RPMI7951 (cell line): ENCODE results near the gene ZNF23. TPM values are rescaled to one million over a fixed set of nuclear protein-coding genes. Genes with fewer than 3 reads are reported as not detected.

Experiments used
- DNase-seq: peaks from one replicate; pipeline ENCODE4 v3.0.0-alpha.2; 2012; ENCODE audit warnings: low read depth
- total RNA-seq: library from RNA; depleted of rRNA; stranded (reverse); fragments of >200 nt; shearing (Covaris generic); gene quantifications from 2 replicates; pipeline ENCODE4 v1.2.3, GENCODE V29; 2014

ZNF23 gene
- total RNA-seq, 1 experiment from 2014 or later, result 10.2 TPM

DNA sequence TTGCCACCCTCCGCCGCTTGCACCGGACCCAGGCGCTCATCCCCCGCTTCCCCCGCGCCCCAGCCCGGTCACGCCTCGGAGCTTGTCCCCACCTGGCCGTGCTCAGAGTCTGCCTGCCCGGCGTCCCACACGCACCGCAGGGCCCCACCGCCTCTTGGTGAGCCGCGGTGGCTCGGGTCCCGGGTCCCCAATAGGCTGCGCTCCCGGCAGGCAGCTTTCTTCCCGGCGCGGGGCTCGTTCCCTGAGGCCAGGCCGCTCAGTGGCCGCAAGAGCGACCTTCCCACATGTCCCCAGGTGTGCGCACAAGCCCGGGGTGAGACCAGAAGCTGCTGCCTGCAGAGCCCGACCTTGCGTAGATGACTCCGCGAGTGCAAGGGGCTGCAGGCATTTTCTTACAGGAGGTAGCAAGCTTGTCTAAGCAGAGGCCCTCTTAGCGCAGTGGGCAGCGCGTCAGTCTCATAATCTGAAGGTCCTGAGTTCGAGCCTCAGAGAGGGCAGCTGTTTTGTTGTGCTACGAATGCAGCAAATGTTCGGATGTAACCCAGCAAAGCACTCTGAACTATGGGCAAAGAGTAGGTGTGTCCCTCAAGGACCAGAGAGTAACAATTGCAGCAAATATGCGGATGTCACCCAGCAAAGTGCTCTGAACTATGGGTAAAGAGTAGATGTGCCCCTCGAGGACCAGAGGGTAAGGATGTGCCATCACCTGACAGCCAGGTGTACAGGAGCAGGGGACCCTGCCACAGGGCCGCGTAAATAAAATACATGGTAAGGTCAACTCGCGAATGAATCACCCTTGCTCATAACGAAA, 35.8 kb downstream of the ZNF23 start:
- peak; percentile 58 for DNase-seq

DNA sequence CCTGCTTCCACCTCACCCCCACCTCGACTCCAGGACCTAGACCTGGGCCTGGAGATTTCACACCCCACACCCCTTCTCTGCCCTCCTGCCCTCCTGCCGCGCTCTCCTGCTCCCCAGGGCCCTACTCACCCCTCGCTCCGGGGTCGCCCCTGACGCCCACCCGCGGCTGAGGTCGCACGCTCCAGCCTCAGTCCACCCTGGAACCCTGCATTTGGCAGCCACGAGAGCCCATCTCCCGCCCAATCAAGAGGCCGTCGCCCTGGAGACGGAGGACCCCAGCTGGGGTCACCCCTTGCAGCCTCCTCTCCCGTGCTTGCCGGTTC, 36.3 kb downstream of the ZNF23 start:
- DNase-seq, result no peak

DNA sequence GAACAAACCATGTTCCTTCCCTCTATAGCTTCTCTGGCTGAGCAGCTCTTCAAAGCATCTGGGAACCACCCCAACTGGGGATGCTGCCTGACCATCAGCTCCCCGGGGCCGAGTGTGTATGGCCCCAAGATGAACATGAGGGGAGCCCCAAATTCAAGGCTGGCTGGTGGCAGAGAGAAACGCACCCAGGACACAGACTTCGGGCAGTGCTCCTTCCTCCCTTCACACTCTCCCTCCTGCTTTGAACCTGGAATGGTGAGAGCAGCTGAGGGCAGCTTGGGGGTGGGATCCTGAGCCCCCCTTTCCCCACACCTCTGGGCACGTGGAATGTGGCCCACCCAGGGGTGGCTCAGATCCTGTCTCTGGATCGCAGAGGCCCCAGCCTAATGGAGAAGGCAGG, 37.4 kb downstream of the ZNF23 start:
- DNase-seq, result no peak

DNA sequence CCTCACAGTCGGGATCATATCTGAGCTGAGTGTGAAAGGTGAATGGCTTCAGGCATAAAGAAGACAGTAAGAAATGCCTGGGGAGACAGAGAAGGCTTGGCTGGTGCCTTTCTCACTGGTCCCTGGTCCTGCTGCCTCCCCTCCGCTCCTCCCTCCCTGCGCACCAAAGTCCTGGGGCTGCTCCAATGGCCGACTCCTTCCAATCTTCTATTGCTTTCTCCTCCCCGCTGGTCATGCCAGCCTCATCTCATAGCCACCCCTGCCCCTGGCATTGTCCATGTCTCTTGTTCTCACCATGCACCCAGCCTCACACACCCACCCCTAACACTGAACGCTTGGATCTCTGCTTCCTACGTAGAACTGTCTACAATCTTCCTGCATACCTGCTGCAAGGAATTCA, 38.2 kb downstream of the ZNF23 start:
- DNase-seq, result no peak

DNA sequence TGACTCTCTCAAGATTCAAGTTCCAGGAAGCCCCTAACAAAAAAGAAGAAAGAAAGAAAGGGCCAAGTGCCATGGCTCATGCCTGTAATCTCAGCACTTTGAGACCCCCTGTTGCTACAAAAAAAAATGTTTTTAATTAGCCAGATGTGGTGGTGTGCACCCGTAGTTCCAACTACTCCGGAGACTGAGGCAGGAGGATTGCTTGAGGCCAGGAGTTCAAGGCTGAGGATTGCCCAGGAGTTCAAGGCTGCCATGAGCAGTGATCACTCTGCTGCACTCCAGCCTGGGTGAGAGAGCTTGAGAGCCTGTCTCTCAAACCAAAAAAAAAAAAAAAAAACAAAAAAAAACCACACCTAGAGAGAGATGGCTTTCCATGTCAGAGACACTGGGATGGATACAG, 39.0 kb downstream of the ZNF23 start:
- no peak for DNase-seq

DNA sequence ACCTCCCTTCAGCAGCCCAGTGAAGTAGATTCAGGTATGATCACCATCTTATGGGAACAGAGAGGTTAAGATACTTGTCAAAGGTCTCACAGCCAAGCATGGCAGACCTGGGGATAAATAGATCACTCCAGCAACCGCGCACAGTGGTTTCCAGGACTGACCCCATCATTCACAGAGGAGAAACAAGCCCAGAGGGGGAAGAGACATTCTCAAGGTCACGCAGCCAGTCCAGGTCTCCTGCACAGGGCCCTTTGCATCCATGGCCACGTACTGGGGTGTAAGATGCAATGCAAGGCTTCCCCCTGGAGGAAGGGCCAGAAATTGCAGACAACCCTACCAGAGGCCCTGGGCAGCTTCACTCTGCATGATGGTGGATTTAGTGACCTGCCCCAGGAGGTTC, 40.1 kb downstream of the ZNF23 start:
- DNase-seq, result no peak

DNA sequence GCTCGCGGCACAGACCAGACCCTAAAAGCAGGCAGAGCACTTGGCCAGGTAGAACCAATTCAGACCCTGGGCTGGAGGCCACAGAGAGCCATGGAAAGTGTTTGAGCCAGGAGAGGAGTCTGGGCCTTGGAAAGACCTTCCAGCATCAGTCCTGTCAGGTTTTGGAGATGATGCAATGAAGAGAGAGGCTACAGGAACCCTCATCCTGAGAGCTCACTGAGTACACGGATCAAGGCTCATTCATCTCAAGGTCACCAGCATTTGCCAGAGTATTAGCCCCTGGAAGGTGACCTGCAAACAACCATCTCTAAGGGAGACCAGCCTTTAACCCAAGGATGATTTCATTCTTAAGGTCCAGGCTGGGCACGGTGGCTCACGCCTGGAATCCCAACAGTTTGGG, 48.0 kb downstream of the ZNF23 start:
- no peak for DNase-seq

DNA sequence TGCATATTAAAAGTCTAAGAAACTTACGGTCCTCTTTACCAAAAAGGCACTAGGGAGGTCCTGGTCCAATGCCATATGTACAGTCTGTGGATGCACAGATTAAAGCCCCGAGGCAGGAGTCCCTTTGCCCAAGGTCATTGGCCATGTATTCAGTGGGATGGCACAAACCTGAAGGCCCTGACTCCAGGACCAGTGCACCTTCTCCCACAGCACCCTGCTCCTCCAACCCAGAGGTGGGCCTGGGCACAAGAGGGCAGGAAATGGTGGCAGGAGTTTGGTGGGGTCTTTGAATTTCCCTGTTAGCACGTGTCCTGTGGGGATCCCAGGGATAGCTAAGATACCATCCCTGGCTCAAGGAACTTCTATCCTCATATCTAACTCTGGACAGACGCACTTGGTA, 48.7 kb downstream of the ZNF23 start:
- DNase-seq, result no peak

DNA sequence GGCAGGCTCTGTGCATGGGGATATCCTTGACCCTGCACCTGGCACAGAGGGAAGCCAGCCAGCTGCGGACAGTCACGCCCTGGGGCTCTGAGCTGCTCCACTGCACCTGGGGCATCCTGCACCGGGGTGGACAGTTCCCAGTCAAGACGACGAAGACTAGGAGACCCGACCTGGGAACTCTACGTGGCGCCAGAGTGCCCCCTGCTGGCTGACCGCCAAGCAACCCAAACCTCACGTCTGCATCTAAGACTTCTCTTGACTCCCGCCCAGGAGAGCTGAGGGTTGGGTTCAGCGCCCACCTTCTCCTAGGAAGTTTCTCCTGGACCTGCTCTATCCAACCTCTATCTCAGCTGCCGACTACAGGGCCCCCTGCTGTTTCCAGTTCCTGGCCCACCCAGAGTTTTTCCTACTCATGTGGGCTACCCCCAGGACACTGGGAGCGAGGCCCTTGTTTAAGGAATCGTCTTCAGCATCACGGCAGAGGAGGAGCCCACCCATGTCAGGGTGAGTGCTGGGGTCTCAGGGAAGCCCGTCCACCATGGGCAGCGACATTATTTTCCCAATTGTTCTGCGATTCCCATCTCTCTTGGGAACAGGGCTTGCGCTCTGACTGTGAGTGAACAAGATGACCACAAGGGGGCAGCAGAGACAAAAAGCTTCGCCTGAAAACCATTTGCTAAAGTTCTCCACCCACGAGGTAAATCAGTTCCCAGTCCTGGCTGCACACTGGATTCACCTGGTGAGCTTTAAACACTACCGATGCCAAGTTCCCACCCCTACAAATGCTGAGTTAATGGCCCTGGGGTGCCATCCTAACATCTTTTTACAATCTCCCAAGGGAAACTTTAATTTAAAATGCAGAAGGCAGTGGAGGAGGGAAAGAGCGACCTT, 49.5 kb downstream of the ZNF23 start:
- DNase-seq, result peak; percentile 61

DNA sequence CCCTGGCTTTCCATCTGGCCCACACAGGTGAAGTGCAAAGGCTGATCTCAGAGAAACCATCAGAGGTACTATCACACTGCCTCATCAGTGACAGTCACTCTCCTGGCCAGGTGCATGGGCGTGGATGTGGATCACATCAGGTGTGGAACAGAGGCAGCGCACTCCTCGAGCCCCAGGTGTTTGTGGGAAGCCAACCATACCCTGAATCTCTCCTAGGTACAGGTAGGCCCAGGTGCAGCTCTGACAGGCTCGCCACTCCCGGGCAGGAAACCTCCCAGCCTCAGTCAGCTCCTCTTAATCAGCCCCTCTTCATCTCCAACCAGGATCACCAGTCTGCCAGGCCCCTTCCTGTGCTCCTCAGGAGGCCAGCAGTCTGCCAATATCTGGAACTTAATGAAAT, 51.9 kb downstream of the ZNF23 start:
- no peak for DNase-seq

DNA sequence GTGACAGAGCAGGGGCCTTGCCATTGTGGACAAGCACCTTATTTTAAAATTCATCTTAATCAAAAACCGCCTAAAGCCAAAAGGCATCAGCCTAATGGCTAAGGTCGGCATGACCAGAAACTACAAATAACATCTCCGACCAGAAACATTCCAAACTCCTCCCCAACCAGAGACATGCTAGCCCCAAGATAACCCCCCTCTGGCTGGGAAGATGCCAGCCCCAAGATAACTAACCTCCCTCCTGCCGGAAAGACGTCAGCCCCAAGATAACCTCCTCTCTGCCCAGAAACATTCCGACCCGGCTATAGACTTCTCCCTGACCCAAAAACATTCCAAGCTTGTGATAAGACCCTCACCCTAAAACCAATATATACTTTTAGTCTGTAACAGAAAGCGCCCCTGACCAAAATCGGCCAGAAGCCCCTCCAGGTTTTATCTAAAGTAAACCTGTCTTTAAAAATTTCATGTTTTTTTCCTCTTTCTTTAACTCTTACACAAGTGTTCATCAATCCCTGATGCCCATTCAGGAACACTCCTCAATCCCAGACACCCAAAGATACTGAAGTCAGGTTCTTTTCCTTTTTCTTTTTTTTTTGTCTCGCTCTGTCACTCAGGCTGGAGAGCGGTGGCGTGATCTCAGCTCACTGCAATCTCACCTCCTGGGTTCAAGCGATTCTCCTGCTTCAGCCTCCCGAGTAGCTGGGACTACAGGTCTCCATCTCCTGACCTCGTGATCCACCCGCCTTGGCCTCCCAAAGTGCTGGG, 52.9 kb downstream of the ZNF23 start:
- DNase-seq, result no peak

DNA sequence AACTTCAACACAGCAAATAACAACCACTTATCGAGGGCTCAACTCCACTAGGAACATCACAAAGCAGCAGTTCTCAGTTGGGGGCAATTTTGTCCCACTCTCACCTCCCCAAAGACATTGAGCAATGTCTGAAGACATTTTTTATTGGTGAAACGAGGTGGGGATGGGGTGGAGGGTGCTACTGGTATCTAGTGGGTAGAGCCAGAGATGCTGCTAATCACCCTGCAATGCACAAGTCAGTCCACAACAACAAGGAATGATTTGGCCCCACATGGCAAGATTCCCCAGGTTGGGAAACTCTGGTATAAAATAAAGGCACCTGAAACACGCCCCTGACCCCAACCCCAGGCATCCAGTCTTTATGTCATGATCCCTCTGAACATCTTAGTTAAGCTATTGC, 53.5 kb downstream of the ZNF23 start:
- DNase-seq, result no peak

DNA sequence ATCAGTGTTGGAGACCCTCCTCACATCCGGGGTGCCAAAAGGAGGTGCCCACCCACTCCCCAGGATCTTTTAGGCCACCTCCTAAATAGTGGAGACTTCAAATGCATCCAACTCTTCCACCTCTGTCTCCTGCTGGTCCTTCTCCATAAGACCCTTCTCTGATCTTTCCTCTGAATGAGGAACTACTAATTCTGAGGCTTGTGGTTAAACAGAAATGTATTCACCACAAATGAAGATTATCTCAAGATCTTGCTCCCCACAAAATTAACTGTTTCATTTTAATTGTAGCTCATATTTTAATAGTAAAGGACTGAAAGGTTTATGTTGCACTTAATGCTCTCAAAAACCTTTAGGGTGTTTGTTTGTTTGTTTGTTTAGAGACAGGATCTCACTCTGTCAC, 54.3 kb downstream of the ZNF23 start:
- DNase-seq, result no peak

DNA sequence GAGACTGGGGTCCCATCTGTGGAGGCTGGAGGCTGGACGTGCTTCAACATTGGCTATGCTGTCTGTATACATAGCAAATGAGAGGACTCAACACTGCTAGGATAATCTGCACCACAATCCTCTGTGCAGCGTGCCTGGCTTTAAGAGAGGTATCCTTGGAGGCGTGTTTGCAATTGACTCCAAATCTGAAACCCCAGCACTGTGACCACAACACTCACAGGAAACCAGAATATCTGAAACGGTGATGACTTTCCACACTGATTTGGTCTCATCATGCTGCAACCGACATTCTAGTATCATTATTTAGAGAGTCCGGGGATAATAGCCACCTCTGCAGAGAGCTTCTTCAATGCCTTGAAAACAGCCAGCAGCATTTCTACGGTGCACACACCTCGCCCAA, 55.3 kb downstream of the ZNF23 start:
- no peak for DNase-seq

DNA sequence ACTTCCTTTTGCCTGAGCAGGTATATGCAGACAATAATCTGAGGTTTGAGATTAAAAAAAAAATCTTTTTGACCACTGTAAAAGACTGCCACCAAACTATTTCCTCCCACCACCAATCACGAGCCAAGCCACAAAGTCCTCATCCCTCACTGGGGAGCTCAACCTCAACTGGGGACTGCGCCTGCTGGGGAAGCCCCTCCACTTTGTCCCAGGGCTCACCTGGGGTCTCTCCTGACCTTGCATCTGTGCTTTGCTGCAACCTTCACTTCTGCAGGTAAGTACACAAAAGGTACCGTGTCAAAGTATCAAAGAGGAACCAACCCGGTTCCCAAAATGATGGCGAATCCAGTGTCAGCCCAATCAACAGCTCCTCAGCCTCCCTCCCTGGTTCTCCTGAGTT, 55.7 kb downstream of the ZNF23 start:
- DNase-seq, result no peak

DNA sequence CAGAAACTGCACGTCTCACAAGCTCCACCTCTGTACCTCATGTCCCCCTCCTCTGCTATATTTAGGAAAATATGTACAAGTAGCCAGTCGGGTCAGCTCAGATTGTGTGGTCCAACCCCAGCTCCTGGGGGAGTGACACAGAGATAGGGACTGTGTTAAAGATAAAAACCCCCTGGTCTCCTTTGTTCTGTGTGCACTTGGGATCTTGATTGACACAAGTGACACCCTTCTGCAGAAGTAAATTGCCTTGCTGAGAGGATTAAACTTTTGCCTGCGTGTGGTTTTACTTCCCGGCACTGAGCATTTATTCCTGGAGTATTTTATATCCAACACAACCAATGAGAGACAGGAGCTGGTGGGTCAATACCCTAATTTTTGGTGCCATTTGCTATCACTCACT, 57.7 kb downstream of the ZNF23 start:
- no peak for DNase-seq

DNA sequence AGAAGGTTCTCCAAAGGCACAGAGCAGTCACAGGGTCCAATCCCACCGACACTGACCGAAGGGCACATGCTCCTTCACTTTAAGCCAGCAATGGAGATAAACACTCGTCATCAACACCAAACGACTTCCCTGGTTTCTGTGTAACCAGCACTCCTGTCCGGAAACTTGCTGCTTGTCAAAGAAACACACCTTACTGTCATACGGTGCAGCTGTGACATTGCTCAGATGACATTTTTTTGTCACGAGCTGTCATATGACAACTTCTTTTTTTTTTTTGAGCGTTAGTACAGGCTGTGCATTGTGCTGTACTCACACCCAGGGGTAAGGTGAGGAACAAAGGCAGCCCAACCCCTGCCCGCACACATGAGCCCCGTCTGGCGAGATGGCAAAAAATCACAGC, 59.4 kb downstream of the ZNF23 start:
- DNase-seq, result no peak

DNA sequence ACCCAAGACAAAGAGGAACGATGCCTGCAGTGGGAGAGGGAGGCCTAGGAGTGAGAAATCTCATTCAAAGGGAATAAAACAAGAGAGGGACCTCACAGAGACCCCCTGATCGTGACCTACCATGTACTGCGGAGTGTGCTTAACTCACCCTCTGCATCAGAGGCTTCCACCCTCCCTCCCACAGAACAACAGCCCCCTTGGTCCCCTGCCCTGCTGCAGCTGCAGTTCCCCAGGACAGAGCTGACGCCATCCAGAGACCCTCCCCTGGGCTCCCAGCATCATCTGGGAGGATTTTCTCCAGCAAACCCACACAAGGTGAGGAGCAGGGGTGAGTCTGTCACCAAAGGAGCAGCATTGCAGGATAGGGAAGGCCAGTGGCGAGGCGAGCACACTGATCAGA, 60.0 kb downstream of the ZNF23 start:
- no peak for DNase-seq

DNA sequence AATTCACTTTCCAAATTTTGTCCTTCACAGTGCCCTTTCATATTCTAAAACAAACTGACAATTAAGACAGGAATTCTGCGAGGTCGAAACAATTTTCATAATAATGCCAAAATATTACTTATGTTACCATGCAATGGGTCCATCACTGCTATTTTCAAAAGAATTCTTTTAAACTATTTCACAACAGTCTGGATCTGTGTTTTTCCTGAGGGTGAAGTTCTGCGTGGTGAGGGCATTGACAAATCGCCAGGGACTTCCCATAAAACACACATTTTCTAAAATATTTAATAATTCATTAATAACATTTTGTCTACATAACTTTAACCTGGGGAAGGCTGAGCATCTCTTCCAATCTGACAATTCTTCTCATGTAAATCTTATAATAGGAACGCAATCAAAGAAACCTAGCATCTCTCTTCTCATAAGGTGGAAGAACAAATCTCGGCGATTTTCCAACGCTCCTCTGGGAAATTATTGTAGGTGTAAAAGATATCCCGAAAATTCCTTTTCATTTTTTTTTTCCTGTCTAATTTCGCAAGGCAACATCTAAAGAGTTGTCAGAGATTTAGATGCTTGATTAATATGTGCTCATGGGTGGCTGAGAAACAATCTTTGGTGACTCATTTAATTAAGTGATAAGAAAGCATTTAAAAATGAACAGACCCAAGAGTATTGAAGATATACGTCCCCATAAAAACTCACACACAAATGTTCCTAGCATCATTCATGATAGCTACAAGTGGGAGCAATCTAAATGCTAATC, 62.1 kb downstream of the ZNF23 start:
- no peak for DNase-seq
